Measurements from ENCODE around the gene RFTN1. TPM values are rescaled to one million over a fixed set of nuclear protein-coding genes. Genes with fewer than 3 reads are reported as not detected.

The RFTN1 gene
- total and polyA plus RNA-seq, 5 experiments from 2014 or later: 35.3 to 61.8 (median 44.2) TPM

DNA sequence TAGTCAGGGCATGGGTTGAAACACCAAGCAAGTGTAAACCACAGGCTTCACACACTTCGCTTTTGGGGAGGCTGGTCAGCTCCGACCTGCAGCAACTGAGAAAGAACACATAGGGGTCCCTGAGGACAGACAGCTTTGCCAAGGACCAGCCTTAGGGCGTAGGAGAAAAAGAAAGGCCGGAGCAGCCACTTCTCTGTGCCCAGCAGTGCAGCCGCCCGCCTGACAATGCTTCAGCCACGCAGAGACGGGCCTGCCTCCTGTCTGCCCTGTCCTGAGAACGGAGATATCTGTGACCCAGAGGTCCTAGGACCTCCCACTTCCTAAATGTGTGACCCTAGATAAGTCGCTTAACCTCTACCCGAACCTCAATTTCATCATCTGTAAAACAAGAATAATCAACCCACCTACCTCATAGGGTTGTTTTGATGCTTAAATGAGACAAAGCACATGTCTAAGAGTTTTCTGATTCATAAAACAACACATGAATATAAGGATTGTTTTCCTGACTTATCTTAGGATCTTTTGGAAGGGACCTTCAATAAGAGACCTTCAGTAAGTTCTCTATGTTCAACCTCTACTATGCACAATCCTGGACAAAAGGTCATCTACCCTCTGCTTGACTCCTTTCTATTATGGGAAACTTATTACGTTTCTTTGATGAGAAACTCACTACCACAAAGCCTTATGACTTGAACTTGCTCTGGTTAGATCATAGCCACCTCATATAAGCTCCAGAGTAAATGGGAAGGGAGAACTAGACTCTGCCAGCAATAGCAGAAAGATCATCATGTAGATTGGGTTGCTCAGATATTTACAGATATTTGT, 32.9 kb upstream of the RFTN1 start:
- Mint-ChIP-seq H3K4me3 (peak overlapping the region in 1 of 10 donors; percentile 69), H3K9me3 (peaks cover 0 to 3% (median 0%) of the 10 kb centered on the region in 9 donors), H3K4me1 (peaks cover 0 to 37% (median 5%) of the 10 kb centered on the region in 4 donors), H3K27ac (peak overlapping the region in 1 of 10 donors; percentile 9), H3K36me3 (no peaks in the 10 kb centered on the region), H3K27me3 (peaks cover 0 to 2% (median 0%) of the 10 kb centered on the region in 5 donors)
- DNase-seq: no peak
- POLR2A ChIA-PET: no interaction called here
- no peak for ATAC-seq

DNA sequence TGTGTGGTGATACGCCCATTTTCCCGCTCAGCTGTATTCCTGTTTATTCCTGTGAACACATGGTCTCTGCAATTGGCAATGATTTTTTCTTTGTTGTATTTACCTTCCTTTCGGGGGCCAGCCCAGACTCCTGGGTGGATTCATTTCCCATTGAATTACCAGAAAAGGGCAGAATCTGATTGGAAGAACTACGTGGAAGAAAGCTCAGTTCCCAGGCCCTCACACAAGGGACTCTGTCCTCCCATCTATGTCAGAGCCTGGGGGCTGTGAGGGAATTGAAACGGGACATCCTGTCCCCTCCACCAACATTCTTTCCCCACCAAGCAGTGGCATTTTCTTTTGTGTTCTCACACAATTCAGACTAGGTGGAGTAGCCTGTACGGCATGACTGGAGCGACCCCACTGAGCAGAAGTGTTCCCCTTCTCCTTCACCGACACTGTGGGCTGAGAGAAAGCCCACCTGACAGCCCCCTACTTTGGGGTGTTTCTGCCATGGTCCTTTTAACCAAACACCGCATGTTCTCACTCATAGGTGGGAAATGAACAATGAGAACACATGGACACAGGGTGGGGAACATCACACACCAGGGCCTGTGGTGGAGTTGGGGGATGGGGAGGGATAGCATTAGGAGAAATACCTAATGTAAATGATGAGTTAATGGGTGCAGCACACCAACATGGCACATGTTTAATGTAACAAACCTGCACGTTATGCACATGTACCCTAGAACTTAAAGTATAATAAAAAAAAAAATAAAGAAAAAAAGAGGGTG, 32.1 kb upstream of the RFTN1 start:
- Mint-ChIP-seq H3K27ac (peak overlapping the region in 3 of 10 donors; percentile 35 to 66 (median 53)), H3K27me3 (no peaks in the 10 kb centered on the region), H3K36me3 (no peaks in the 10 kb centered on the region), H3K4me1 (peaks cover 0 to 32% (median under 1%) of the 10 kb centered on the region in 4 donors), H3K4me3 (peak overlapping the region in 1 of 10 donors; percentile 69), H3K9me3 (peaks cover 0 to 3% (median 0%) of the 10 kb centered on the region in 9 donors)
- ATAC-seq (no peak), DNase-seq (no peak)
- POLR2A ChIA-PET: no interaction called here

DNA sequence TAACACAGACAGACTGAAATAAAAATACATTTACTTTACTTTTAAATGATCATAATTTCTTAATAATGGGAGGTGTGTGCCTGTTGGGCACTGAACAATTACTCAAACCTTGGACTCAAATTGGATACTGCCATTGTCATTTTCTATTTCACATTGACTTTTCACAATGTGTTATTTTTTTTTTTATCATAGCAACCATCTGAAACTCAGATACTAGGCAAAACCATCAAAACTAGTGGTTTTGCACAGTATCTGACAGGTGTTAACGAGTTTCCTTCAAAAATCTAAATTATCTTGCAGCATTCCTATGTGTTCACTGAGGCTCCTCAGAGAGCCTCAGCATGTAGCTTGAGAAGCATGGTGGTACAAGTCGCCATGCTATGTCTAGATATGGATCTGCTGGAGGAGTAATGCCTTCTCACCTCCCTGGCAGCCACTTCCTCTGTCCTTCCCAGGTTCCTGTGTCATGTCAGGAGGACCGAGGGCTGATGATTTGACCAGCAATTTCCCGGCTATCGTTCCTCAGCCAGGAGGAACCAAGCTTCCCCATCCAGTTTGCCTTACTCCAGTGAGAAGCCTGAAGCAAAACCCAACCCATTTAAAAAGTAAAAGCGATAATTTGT, 29.9 kb upstream of the RFTN1 start:
- Mint-ChIP-seq H3K27ac (no peak overlapping the region), H3K9me3 (peaks cover 0 to 3% (median 0%) of the 10 kb centered on the region in 9 donors), H3K4me3 (no peak overlapping the region), H3K4me1 (peaks cover 0 to 28% (median under 1%) of the 10 kb centered on the region in 4 donors), H3K27me3 (peaks cover 0 to 6% (median 2%) of the 10 kb centered on the region in 5 donors), H3K36me3 (no peaks in the 10 kb centered on the region)
- DNase-seq (no peak), ATAC-seq (no peak)
- POLR2A ChIA-PET: no interaction called here

DNA sequence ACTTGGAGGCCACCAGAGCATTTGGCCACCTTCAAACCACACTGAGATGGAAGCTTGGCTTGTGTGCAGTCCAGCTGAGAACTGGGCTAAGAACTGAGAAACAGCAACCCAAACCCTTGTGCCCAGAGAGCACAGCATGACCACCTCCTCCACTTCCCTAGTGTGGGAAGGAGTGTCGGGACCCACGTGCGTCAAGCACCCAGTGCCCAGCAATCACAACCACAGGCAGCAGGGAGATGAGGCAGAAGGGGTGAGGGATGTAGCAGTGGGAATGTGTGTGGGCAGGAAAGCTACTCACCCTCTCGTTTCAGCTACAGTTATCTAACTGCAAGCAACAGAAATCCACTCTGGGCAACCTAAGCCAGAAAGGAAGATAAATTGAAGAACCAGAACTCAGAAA, 25.0 kb upstream of the RFTN1 start:
- H3K36me3 Mint-ChIP-seq: no peaks in the 10 kb centered on the region
- POLR2A ChIA-PET: no interaction called here
- H3K4me3 Mint-ChIP-seq: no peak overlapping the region
- peaks cover 0 to under 1% (median 0%) of the 10 kb centered on the region in 4 donors for H3K4me1 Mint-ChIP-seq
- H3K27me3 Mint-ChIP-seq: peaks cover 0 to 11% (median 3%) of the 10 kb centered on the region in 5 donors
- no peaks in the 10 kb centered on the region for H3K9me3 Mint-ChIP-seq
- no peak for DNase-seq
- ATAC-seq: no peak
- H3K27ac Mint-ChIP-seq: peak overlapping the region in 1 of 10 donors; percentile 8

DNA sequence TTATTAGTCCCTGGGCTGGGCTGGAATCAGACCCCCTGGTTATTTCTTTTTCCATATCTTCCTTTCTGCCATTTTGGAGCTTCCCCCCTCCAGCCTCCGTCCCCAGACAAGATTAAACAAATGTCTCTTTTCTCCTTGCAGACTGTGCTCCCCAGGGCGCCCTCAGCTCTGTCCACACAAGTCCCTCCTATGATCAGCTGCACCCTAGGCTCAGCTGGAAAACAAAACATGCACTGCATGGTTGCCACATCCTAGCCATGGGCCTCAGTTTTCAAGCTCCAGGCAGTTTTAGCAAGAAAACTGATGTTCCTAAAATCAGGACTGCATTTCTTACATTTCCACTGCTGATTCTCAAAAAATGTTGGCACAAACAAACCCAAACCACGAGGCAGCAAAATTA, 23.5 kb upstream of the RFTN1 start:
- no peak overlapping the region for H3K27ac Mint-ChIP-seq
- POLR2A ChIA-PET: interaction anchor here (0.6 to 0.9 kb wide), 2 partner anchors 20 to 319 kb away, joined by 3 to 4 read pairs; no protein-coding TSS in a partner anchor
- H3K27me3 Mint-ChIP-seq: peaks cover 0 to 11% (median 3%) of the 10 kb centered on the region in 5 donors
- no peak for DNase-seq
- H3K4me1 Mint-ChIP-seq: no peaks in the 10 kb centered on the region
- H3K36me3 Mint-ChIP-seq: no peaks in the 10 kb centered on the region
- H3K9me3 Mint-ChIP-seq: no peaks in the 10 kb centered on the region
- no peak overlapping the region for H3K4me3 Mint-ChIP-seq
- no peak for ATAC-seq

DNA sequence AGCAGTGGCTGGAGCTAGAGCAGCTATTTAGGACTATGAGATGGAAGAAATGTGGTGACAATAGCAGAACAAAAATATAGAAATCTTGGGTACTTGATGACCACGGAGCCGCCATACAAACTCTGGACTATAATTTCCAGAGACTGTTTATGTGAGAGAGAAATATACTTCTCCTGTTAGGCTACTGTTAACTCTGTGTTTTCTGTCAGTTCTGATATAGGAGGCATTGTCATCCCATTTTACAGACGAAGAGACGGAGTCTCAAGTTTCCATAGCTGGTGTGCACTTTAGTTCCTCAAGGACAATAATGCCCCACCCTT, 22.8 kb upstream of the RFTN1 start:
- H3K9me3 Mint-ChIP-seq: no peaks in the 10 kb centered on the region
- ATAC-seq (no peak), DNase-seq (no peak)
- no peaks in the 10 kb centered on the region for H3K36me3 Mint-ChIP-seq
- H3K27me3 Mint-ChIP-seq: peaks cover 0 to 11% (median 3%) of the 10 kb centered on the region in 5 donors
- no peak overlapping the region for H3K27ac Mint-ChIP-seq
- H3K4me3 Mint-ChIP-seq: peak overlapping the region in 1 of 10 donors; percentile 35
- H3K4me1 Mint-ChIP-seq: no peaks in the 10 kb centered on the region
- POLR2A ChIA-PET: no interaction called here

DNA sequence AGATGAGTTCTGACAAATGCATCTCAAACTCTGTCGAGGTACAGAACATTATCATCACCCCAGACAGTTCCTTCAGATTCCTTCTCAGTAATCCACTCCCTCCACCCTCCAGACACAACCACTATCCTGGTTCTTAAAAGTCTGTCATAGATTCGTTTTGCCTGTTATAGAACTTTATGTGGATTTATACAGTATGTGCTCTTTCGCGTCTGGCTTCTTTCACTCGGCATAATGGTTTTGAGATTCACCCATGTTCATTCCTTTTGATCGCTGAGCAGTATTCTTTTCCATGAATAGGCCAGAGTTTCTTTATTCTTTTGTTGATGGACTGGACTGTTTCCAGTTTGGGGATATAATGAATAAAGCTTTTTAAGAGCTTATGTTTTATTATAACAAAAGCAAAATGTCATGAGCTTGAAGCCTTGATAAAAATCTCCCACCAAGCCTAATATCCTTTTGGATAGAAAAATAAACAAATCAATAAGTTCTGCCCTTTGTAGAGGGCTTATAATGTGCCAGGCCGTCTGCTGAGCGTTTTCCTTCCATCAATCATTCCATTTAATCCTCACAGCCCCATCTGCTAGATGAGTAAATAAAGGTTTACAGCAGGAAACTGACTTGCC, 21.3 kb upstream of the RFTN1 start:
- POLR2A ChIA-PET: no interaction called here
- no peak for DNase-seq
- no peak overlapping the region for H3K27ac Mint-ChIP-seq
- no peak for ATAC-seq
- no peaks in the 10 kb centered on the region for H3K36me3 Mint-ChIP-seq
- peaks cover 0 to 11% (median 3%) of the 10 kb centered on the region in 5 donors for H3K27me3 Mint-ChIP-seq
- H3K9me3 Mint-ChIP-seq: no peaks in the 10 kb centered on the region
- no peak overlapping the region for H3K4me3 Mint-ChIP-seq
- peaks cover 0 to under 1% (median under 1%) of the 10 kb centered on the region in 4 donors for H3K4me1 Mint-ChIP-seq

DNA sequence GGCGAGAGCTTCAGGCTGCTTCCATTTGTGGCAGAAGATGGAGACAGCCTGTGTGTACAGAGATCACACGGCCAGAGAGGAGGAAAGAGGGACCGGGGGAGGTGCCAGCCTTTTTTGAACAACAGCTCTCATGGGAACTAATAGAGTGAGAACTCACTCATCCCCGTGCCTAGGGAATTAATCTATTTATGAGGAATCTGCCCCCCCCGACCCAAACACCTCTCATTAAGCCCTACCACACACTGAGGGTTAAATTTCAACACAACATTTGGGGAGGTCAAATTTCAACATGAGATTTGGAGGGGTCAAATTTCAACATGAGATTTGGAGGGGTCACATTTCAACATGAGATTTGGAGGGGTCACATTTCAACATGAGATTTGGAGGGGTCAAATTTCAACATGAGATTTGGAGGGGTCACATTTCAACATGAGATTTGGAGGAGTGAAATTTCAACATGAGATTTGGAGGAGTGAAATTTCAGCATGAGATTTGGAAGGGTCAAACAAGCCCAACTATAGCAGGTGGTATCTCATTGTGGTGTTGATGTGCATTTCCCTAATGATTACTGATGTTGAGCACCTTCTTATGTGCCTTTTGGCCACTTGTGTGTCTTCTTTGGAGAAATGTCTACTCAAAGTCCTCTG, 20.6 kb upstream of the RFTN1 start:
- Mint-ChIP-seq H3K27me3 (peaks cover 0 to 11% (median 3%) of the 10 kb centered on the region in 5 donors), H3K4me1 (peaks cover 4 to 8% (median 5%) of the 10 kb centered on the region in 4 donors), H3K27ac (no peak overlapping the region), H3K36me3 (no peaks in the 10 kb centered on the region), H3K4me3 (no peak overlapping the region), H3K9me3 (no peaks in the 10 kb centered on the region)
- ATAC-seq (no peak), DNase-seq (no peak)
- POLR2A ChIA-PET: no interaction called here

DNA sequence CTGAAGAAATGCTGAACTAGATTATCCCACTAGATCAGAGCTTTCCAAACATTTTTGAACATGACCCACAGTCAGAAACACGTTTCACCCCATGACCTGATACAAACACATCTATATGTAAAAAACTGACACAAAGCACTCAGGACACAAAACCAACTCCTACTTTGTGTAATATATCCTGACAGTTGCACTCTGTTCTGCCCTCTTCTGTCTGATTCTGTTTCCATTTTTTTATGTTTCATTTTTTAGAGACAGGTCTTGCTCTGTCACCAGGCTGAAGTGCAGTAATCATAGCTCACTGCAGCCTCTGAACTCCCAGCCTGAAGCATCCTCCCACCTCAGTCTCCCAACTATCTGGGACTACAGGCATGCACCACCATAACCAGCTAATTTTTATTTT, 15.8 kb upstream of the RFTN1 start:
- DNase-seq (peak in 2 of 10 donors; percentile 38 to 42), ATAC-seq (peak; percentile 75 to 78)
- Mint-ChIP-seq H3K9me3 (peaks cover 0 to 7% (median 0%) of the 10 kb centered on the region in 9 donors), H3K27me3 (no peaks in the 10 kb centered on the region), H3K4me3 (no peak overlapping the region), H3K36me3 (no peaks in the 10 kb centered on the region), H3K4me1 (peaks cover 6 to 16% (median 10%) of the 10 kb centered on the region in 4 donors), H3K27ac (peak overlapping the region in 8 of 10 donors; percentile 37 to 89 (median 61))
- POLR2A ChIA-PET: no interaction called here

DNA sequence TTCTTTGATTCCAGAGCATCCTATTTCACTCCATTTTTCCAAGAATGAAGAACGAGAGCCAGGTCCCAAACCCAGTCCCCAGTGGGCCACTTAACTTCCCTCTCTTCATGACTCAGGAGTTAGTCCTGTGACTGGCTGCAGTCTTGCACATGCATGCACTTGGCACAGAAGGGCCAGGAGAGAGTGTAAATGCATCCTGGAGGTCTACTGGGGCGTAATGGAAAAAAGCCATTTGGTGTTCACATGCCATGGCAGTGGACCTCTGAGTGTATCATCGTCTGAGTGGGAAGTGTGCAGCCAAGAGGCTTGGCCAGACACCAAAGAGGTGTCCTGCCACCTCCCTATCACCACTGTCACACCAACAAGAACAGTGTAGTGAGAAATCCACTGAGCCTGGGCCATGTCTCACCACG, 15.1 kb upstream of the RFTN1 start:
- POLR2A ChIA-PET: no interaction called here
- no peak overlapping the region for H3K4me3 Mint-ChIP-seq

DNA sequence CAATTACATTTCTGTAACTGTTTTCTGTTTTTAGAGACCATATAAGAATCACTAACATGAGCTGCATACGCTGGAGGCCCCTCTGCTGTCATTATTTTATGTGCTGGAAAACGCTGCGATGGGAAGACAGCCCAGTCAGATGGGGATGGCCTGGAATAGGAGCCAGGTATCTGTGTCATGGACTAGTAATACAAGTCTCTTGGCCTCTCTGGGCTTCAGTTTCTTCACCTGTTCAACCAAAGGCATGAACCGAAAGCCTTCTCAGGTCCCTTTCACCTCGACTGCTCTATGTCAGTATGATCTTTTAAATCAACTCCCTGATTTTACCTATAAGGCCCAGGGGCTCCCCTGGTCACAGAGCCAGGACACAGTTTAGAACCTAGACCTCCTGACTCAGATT, 14.6 kb upstream of the RFTN1 start:
- Mint-ChIP-seq H3K4me1 (peaks cover 6 to 20% (median 12%) of the 10 kb centered on the region in 4 donors), H3K27ac (peak overlapping the region in 2 of 10 donors; percentile 5 to 12), H3K27me3 (no peaks in the 10 kb centered on the region), H3K36me3 (peaks cover 0 to 4% (median 0%) of the 10 kb centered on the region in 3 donors), H3K9me3 (peaks cover 0 to 9% (median 2%) of the 10 kb centered on the region in 9 donors), H3K4me3 (no peak overlapping the region)
- DNase-seq (no peak), ATAC-seq (no peak)
- POLR2A ChIA-PET: interaction anchor here (1.0 kb wide), 1 partner anchor 211 kb away, joined by 3 read pairs; no protein-coding TSS in a partner anchor

More for the DNA sequence above, 15.1 kb upstream of the RFTN1 start:
- H3K9me3 Mint-ChIP-seq: peaks cover 0 to 9% (median 0%) of the 10 kb centered on the region in 9 donors
- no peak for DNase-seq
- no peak for ATAC-seq
- H3K36me3 Mint-ChIP-seq: no peaks in the 10 kb centered on the region
- peak overlapping the region in 2 of 10 donors; percentile 5 to 12 for H3K27ac Mint-ChIP-seq
- H3K27me3 Mint-ChIP-seq: no peaks in the 10 kb centered on the region
- H3K4me1 Mint-ChIP-seq: peaks cover 6 to 16% (median 12%) of the 10 kb centered on the region in 4 donors

DNA sequence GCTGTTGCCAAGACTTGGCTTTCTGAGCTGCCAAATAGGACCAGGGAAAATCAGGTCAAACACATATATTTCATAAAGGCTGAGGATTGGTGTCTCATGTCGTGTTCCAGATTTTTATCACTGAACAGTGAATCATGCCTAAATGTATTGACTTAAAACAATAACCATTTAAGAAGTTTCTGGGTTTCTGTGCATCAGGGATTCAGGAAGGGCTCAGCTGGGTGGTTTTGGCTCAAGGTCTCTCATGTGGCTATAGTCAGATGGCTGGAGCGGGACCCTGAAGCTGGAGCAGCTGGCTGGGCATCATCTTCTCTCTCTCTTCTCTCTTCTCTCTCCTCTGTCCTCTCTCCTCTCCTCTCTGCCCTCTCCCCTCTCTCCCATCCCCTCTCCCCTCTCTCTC, 10.7 kb upstream of the RFTN1 start:
- H3K4me1 Mint-ChIP-seq: peaks cover 9 to 48% (median 19%) of the 10 kb centered on the region in 4 donors
- peaks cover 0 to 20% (median 5%) of the 10 kb centered on the region in 9 donors for H3K9me3 Mint-ChIP-seq
- no peak overlapping the region for H3K4me3 Mint-ChIP-seq
- peaks cover 0 to 4% (median 3%) of the 10 kb centered on the region in 3 donors for H3K36me3 Mint-ChIP-seq
- no peak overlapping the region for H3K27ac Mint-ChIP-seq
- H3K27me3 Mint-ChIP-seq: no peaks in the 10 kb centered on the region
- no peak for DNase-seq
- POLR2A ChIA-PET: interaction anchor here (1.2 kb wide), 1 partner anchor 48 kb away, joined by 3 read pairs; no protein-coding TSS in a partner anchor
- ATAC-seq: no peak

Data from naive thymus-derived CD8-positive, alpha-beta T cell (primary cell).